ENCODE data around the gene KCNH2.

GRCh38 chr7:150936018-150936417 is 42.1 kb downstream of the KCNH2 start:
- no peak for TF ChIP-seq POLR2A (IDR thresholded peaks at IDR 0.05)
- TF ChIP-seq, protein P1, sequence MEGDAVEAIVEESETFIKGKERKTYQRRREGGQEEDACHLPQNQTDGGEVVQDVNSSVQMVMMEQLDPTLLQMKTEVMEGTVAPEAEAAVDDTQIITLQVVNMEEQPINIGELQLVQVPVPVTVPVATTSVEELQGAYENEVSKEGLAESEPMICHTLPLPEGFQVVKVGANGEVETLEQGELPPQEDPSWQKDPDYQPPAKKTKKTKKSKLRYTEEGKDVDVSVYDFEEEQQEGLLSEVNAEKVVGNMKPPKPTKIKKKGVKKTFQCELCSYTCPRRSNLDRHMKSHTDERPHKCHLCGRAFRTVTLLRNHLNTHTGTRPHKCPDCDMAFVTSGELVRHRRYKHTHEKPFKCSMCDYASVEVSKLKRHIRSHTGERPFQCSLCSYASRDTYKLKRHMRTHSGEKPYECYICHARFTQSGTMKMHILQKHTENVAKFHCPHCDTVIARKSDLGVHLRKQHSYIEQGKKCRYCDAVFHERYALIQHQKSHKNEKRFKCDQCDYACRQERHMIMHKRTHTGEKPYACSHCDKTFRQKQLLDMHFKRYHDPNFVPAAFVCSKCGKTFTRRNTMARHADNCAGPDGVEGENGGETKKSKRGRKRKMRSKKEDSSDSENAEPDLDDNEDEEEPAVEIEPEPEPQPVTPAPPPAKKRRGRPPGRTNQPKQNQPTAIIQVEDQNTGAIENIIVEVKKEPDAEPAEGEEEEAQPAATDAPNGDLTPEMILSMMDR (IDR thresholded peaks at IDR 0.05): no peak
- TF ChIP-seq EP300 (IDR thresholded peaks at IDR 0.05): no peak
